GM18870 (cell line): ENCODE results near the gene NFIA.

Experiments used
- ATAC-seq: cut with Tn5 transposase; IDR thresholded peaks from one replicate; pipeline ENCODE4 v1.9.1; 2021; ENCODE audit warnings: moderate library complexity; ENCODE audit not compliant: unreplicated experiment

Gene NFIA

DNA sequence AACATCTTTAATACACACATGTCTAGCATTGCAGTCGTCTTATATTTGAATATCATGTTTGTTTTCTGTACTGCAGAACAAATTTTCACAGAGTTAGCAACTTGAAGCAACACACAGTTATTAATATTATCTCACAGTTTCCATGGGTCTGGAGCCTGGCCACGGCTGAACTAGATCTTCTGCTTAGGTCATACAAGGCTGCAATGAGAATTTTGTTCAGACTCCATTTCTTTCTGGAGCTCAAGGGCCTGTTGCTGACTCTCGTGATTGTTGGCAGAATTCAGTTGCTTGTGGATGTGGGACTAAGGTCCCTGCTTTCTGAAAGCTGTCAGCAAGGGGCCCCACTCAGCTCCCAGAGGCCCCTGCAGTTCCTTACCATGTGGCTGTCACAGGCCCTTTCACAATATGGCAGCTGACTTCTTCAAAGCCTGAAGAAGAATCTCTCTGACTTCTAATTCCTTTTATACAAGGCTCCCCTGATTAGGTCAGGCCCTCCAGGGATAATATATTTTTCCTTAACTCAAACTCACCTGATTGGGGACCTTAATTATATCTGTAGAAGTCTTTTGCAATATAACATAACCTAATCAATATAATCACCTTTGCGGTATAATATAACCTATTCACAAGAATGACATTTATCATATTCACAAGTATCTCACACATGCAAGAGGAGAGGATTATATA is 296.3 kb downstream of the NFIA start:
- no peak for ATAC-seq

DNA sequence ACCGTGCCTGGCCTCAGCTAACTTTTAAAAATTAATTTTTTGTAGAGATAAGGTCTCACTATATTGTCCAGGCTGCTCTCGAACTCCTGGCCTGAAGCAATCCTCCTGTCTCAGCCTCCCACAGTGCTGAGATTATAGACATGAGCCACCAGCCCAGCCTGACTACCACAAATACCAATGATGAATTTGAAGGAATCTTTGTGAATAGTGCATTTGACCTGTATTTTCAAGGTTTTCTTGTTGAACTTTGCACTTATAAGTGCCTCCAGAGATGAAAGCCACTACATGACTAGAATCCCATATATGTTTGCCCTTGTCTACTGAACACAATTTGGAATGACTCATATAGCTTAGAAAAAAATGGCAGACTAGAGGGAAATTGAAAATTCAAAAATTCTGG is 297.3 kb downstream of the NFIA start:
- no peak for ATAC-seq

DNA sequence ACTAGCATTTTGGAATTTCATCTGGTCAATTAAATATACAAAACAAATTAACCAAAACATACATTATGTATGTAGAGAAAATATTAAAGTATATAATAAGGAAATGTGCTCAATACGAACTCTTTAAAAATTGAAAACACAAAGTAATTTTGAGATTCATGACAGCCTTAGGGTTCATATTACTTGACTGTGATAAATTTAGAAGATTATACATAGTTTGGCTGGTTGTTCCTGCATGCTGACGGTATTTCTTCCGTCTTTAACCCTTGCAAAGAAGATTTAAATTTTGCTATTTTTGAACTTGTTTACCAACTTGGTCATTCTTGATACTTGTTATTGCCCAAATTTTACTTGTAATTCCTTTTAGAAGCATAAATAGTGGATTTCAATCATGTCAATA is 298.2 kb downstream of the NFIA start:
- ATAC-seq = no peak

- no peak for ATAC-seq
Measured at GRCh38 chr1:61386323-61386722, 304.0 kb downstream of the NFIA start.

- ATAC-seq = no peak
Measured at GRCh38 chr1:61386770-61387169, 304.4 kb downstream of the NFIA start.

GRCh38 chr1:61387829-61388228 is 305.5 kb downstream of the NFIA start:
- peak; percentile 65 for ATAC-seq

- ATAC-seq = no peak
Measured at GRCh38 chr1:61388566-61388965, 306.2 kb downstream of the NFIA start.

GRCh38 chr1:61389194-61389925 is 307.0 kb downstream of the NFIA start:
- no peak for ATAC-seq

DNA sequence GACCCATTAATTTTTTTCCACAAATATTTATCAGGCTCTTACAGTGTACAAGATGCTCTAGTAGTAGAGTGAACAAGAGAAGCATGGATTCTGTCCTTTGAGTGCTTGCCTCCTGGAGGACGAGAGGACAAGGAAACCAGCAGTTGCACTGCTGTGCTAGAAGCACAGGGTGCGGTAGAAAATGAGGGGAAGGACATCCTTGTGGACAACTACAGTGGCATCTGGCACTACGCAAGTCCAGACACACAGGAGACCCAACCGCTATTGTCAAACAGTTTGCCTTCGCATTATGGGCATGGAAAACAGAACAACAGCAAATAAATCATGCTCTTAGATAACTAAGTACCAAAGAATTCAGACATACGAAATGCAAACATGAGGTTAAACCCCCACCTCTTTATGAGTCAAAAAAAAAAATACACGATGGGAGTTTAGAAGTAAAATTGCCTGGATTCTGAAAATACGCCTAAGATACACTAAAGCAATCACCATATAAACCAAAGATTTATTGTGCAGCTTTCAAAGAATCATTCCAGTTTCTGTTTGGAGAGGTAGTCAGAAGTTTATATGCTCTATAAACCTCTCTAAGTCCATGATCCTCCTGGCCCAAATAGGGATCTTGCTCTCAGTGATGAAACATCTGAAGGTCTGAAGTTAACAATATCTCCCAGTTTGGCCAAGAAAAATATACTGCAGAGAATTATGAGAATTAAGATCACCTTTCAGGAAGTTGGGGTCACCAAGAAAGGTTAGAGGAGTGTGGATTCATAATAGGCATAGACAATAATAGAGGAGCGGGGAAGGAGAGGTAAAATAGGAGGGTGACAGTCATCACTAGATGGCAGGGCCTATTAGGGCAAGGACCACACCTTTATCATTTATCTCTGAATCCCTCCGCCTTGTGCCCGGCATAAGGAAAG is 307.8 kb downstream of the NFIA start:
- no peak for ATAC-seq

DNA sequence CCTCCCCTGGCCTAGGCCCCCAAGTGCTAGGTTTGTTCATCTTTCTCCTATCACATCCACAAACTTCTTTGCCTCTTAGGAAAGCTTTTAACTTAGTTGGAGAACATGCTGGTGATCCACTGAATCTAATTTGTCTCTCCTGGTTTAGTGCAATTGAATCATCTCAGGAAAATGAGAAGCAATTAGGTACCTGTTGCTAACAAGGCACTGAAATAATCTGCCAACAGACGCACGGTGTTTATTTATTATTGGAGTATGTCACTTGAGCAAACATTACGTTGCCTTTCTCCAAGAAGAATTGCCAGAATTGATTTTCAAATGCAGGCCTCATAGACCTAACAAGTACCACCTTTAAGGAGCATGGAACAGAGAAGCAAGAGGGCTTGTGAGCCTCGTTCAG is 309.4 kb downstream of the NFIA start:
- ATAC-seq = no peak

- ATAC-seq = no peak
Measured at GRCh38 chr1:61392409-61393242, 310.3 kb downstream of the NFIA start.

DNA sequence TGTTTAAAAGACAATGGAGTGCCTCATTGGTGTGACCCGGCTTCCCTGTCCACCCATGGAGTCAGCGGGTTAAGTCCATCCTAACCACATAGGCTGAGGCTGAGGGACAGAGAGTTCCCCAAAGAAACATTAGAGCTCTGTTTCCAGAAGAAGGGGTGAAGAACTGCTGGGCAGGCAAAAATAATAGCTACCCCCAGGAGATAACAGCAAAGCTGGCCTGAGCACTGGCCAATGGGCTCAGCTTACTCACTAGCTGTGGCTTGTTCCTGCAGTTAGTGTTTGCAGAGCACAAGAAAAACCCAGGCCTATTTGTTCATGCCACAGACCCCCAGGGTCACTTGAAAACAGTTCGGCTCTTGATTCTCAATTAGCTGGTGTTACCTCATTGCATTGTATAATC is 311.2 kb downstream of the NFIA start:
- no peak for ATAC-seq

- no peak for ATAC-seq
Measured at GRCh38 chr1:61395146-61395800, 312.9 kb downstream of the NFIA start.

DNA sequence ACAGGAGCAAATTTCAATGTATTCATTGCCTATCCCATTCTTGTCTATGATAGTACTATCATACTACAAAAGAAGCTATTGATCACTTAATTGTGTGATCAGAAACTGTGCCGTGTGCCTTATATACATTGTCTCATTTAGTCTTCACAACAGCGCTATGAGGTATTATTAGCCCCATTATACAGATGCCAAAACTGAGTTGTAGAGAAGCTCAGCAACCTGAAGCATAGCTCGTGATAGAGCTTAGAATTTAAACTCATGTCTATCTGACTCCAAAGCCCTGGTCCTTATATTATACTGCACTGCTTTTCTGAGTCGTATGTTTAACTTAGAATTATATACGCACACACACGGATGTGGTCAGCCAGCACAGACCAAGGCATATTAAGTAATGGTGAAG is 315.1 kb downstream of the NFIA start:
- no peak for ATAC-seq

DNA sequence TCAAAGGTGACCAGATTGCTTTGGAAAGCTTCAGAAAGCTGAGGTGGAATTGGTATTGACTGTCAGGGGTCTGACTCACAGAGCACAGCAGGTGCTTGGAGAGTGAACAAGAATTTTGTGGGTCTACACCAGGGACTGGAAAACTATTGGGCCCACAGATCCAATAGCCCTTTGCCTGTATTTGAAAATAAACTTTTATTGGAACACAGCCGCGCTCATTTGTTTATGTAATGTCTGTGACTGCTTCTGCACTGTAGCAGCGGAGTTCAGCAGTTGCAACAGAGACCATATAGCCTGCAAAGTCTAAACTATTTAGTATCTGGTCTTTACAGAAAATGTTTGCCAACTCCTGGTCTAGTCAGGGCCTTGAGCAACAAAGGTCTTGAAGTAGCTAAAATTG is 315.6 kb downstream of the NFIA start:
- ATAC-seq = no peak

- ATAC-seq = no peak
Measured at GRCh38 chr1:61399199-61399598, 316.8 kb downstream of the NFIA start.

DNA sequence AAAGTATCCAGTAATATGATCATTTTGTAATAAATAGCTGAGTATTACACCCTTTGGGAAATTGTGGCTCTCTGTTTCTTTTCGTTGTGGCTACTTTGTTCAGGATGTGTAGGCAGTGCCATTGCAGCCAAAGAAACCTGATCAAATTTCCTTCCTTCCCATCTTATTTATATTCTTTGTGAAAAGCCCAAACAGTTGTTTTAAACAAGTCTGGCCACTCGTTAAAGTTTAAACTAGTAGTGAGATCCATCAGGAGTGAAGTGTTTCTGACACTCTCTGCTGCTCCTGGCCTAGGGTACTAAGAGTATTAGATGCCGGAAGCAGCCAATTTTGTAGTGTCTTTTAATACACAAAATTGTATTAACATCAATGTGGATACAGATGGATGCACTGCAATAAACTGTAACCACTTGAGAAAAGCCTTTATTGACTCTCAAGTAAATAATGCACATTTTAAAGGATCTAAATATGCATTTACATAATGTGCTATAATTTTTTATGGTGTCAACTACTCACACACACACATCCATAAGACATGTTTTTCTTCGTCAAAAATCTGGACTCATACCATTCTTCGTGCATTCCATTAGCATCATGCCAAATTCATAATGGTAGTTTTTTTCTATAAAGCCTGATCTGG is 317.9 kb downstream of the NFIA start:
- ATAC-seq = no peak

GRCh38 chr1:61400997-61401396 is 318.6 kb downstream of the NFIA start:
- ATAC-seq = no peak

DNA sequence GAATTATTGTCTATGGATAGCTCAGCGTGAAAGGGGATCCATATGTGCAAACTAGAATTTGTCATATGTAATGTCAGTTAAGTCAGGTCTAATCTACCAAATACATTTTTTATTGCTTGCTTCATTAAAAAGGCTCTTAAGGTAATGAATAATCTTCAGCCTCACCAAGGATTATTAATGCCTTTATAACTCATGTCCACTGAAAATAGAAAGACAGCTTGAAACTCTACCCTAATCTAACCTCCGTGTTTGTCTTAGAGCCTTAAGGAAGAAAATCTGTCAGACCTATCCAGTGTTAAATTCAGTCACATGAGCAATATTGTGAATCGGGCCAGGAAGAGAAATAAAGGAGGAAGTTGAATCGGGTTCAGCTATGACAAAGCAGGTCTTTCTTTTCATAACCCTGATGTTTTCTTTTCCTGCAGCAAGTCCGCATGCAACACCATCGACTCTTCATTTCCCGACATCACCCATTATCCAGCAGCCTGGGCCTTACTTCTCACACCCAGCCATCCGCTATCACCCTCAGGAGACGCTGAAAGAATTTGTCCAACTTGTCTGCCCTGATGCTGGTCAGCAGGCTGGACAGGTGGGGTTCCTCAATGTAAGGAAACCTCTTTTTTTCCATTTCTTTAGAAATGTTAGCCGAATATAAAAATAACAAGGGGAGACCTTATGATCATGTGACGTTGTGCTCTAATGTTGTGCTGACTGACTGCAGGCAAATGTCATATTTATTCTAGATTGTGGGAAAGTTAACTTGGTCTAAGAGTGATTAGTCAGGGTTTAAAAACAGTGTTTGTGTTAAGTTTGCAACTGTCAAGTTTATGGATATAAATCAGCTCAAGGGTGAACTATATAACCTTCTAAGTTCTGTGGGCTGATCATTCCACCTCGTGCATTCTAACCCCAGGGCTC is 321.6 kb downstream of the NFIA start:
- no peak for ATAC-seq
